Fibroblast of lung (primary cell): Measurements from ENCODE around the gene OSBPL7. TPM values are rescaled to one million over a fixed set of nuclear protein-coding genes. Genes with fewer than 3 reads are reported as not detected.

ENCODE experiments used
- DNase-seq, 2 donors: peaks; one replicate each; pipeline versions ENCODE4 v3.0.0 to v3.0.0-alpha.2; 2010; ENCODE audit warnings: low read depth in 2 of 2
- H2AFZ ChIP-seq: 2 replicates; pipeline ENCODE4 v1.5.1; 2012; ENCODE audit warnings: low read length, control low read depth, inconsistent platforms
- H3K27ac ChIP-seq: 2 replicates; pipeline ENCODE4 v1.5.1; 2011; ENCODE audit warnings: low read length, control low read depth; ENCODE audit not compliant: insufficient read depth
- H3K27me3 ChIP-seq: 2 replicates; pipeline ENCODE4 v1.5.1; 2011; ENCODE audit warnings: mild to moderate bottlenecking, low read length; ENCODE audit not compliant: control insufficient read depth, insufficient read depth
- H3K36me3 ChIP-seq: 2 replicates; pipeline ENCODE4 v1.5.1; 2011; ENCODE audit warnings: low read length; ENCODE audit not compliant: control insufficient read depth, insufficient read depth
- H3K4me1 ChIP-seq: 2 replicates; pipeline ENCODE4 v1.5.1; 2011; ENCODE audit warnings: low read length; ENCODE audit not compliant: control insufficient read depth, insufficient read depth; ENCODE audit errors: extremely low read depth
- H3K4me2 ChIP-seq: 2 replicates; pipeline ENCODE4 v1.5.1; 2011; ENCODE audit warnings: low read length, control low read depth; ENCODE audit not compliant: insufficient read depth; ENCODE audit errors: extremely low read depth
- H3K4me3 ChIP-seq, 4 experiments: fragments of 200-600 bp in 1 of 4; sonication (generic) in 1 of 4; replicated peaks in 1 of 4; 2 replicates each; pipeline ENCODE4 v1.5.1; 2011 to 2016; ENCODE audit warnings: low read length in 4 of 4, low read depth in 3 of 4, mild to moderate bottlenecking in 3 of 4, control low read depth in 2 of 4, inconsistent platforms in 1 of 4, mixed read lengths in 1 of 4; ENCODE audit not compliant: insufficient read depth in 1 of 4; ENCODE audit errors: control extremely low read depth in 1 of 4
- H3K79me2 ChIP-seq: 2 replicates; pipeline ENCODE4 v1.5.1; 2012; ENCODE audit warnings: mild to moderate bottlenecking, low read length, inconsistent platforms; ENCODE audit not compliant: control insufficient read depth, insufficient read depth
- H3K9ac ChIP-seq: 2 replicates; pipeline ENCODE4 v1.5.1; 2011; ENCODE audit warnings: mild to moderate bottlenecking, low read length, control low read depth; ENCODE audit not compliant: insufficient read depth
- H3K9me3 ChIP-seq: 2 replicates; pipeline ENCODE4 v1.5.1; 2012; ENCODE audit warnings: low read depth, low read length; ENCODE audit not compliant: control insufficient read depth, insufficient read depth
- H4K20me1 ChIP-seq: 2 replicates; pipeline ENCODE4 v1.5.1; 2011; ENCODE audit warnings: low read length; ENCODE audit not compliant: control insufficient read depth, insufficient read depth; ENCODE audit errors: extremely low read depth
- EZH2 ChIP-seq: IDR thresholded peaks from 2 replicates; pipeline ENCODE4 v1.5.1; 2012; ENCODE audit warnings: low read length, control low read depth, mild to moderate bottlenecking; ENCODE audit errors: missing control alignments
- polyA plus RNA-seq, 2 donors: library from polyadenylated mRNA; depleted of rRNA in 1 of 2; stranded (reverse) in 1 of 2; unstranded in 1 of 2; fragments of >200 nt; gene quantifications; 2 replicates each; pipeline ENCODE4 v1.2.1, GENCODE V29; 2011 to 2012; ENCODE audit warnings: missing spikeins in 1 of 2
- total RNA-seq: library from RNA; depleted of rRNA; stranded (reverse); fragments of >200 nt; gene quantifications from 2 replicates; pipeline ENCODE4 v1.2.1, GENCODE V29; 2014
- TF ChIP-seq, protein P1 (sequence below), 2 donors: IDR thresholded peaks in 1 of 2; conservative IDR thresholded peaks in 1 of 2; 1 replicate in 1 of 2; 2 replicates in 1 of 2; pipeline ENCODE4 v1.5.1; 2011 to 2012; ENCODE audit warnings: low read length in 2 of 2, control low read depth in 1 of 2, inconsistent platforms in 1 of 2, low read depth in 1 of 2, mild to moderate bottlenecking in 1 of 2

OSBPL7 gene
- total and polyA plus RNA-seq, 2 donors (not counting 1 experiment from before 2014, with no cell fraction given), result 2.1 to 7.1 TPM

- no peak for TF ChIP-seq EZH2
- TF ChIP-seq, protein P1, sequence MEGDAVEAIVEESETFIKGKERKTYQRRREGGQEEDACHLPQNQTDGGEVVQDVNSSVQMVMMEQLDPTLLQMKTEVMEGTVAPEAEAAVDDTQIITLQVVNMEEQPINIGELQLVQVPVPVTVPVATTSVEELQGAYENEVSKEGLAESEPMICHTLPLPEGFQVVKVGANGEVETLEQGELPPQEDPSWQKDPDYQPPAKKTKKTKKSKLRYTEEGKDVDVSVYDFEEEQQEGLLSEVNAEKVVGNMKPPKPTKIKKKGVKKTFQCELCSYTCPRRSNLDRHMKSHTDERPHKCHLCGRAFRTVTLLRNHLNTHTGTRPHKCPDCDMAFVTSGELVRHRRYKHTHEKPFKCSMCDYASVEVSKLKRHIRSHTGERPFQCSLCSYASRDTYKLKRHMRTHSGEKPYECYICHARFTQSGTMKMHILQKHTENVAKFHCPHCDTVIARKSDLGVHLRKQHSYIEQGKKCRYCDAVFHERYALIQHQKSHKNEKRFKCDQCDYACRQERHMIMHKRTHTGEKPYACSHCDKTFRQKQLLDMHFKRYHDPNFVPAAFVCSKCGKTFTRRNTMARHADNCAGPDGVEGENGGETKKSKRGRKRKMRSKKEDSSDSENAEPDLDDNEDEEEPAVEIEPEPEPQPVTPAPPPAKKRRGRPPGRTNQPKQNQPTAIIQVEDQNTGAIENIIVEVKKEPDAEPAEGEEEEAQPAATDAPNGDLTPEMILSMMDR (conservative IDR thresholded peaks at IDR 0.05 in 1 of 2, IDR thresholded peaks at IDR 0.05 in 1 of 2; ENCODE audit: low read depth in 1 of 2, low read length in 2 of 2), result no peak
- no peaks in the 10 kb centered on the region for H3K9me3 ChIP-seq
- no peaks in the 10 kb centered on the region for H4K20me1 ChIP-seq
- no peak overlapping the region for H3K4me2 ChIP-seq
- H3K36me3 ChIP-seq, result no peaks in the 10 kb centered on the region
- H3K9ac ChIP-seq, result no peak overlapping the region
- H3K27me3 ChIP-seq, result peaks cover 43% of the 10 kb centered on the region
- no peak overlapping the region for H3K27ac ChIP-seq
- H3K4me1 ChIP-seq, result peaks cover 2% of the 10 kb centered on the region
- H2AFZ ChIP-seq, result no peak overlapping the region
- DNase-seq, result no peak
- H3K79me2 ChIP-seq, result no peaks in the 10 kb centered on the region
- H3K4me3 ChIP-seq, result no peak overlapping the region
These were observed 32.0 kb upstream of the OSBPL7 start for GRCh38 chr17:47853616-47854015.

GRCh38 chr17:47852113-47852949 lies 30.7 kb upstream of the OSBPL7 start:
- no peaks in the 10 kb centered on the region for H3K36me3 ChIP-seq
- peak; percentile 60 for TF ChIP-seq EZH2
- TF ChIP-seq, protein P1 (conservative IDR thresholded peaks at IDR 0.05 in 1 of 2, IDR thresholded peaks at IDR 0.05 in 1 of 2; ENCODE audit: low read depth in 1 of 2, low read length in 2 of 2), result no peak
- H3K4me3 ChIP-seq, result no peak overlapping the region
- no peak overlapping the region for H3K27ac ChIP-seq
- H2AFZ ChIP-seq, result no peak overlapping the region
- H4K20me1 ChIP-seq, result no peaks in the 10 kb centered on the region
- no peaks in the 10 kb centered on the region for H3K79me2 ChIP-seq
- H3K9me3 ChIP-seq, result no peaks in the 10 kb centered on the region
- H3K9ac ChIP-seq, result no peak overlapping the region
- peaks cover 2% of the 10 kb centered on the region for H3K4me1 ChIP-seq
- no peak for DNase-seq
- peaks cover 53% of the 10 kb centered on the region for H3K27me3 ChIP-seq
- no peak overlapping the region for H3K4me2 ChIP-seq

GRCh38 chr17:47851764-47852112 lies 30.1 kb upstream of the OSBPL7 start:
- Histone ChIP-seq H3K9me3 (no peaks in the 10 kb centered on the region), H3K79me2 (no peaks in the 10 kb centered on the region), H3K27ac (no peak overlapping the region), H3K4me1 (peaks cover 2% of the 10 kb centered on the region), H3K4me3 (no peak overlapping the region), H4K20me1 (no peaks in the 10 kb centered on the region), H2AFZ (no peak overlapping the region), H3K36me3 (no peaks in the 10 kb centered on the region), H3K4me2 (no peak overlapping the region), H3K9ac (no peak overlapping the region), H3K27me3 (peaks cover 54% of the 10 kb centered on the region)
- DNase-seq, result no peak
- peak; percentile 37 for TF ChIP-seq EZH2
- TF ChIP-seq, protein P1 (conservative IDR thresholded peaks at IDR 0.05 in 1 of 2, IDR thresholded peaks at IDR 0.05 in 1 of 2; ENCODE audit: low read depth in 1 of 2, low read length in 2 of 2), result no peak
